Hematopoietic multipotent progenitor cell (in vitro differentiated cells): ENCODE measurements around the gene TNNT1. TPM values are rescaled to one million over a fixed set of nuclear protein-coding genes. Genes with fewer than 3 reads are reported as not detected.
"Not testable (repeated sequence)": the region's sequence is repeated elsewhere in the genome, so short reads cannot be mapped to it uniquely, and the experiment has no call there.

Experiments used
- DNase-seq, 3 donors: peaks; one replicate each; pipeline ENCODE4 v3.0.0-alpha.2; 2011 to 2015; ENCODE audit warnings: low read depth in 2 of 3, low spot score in 2 of 3
- total RNA-seq: library from RNA; depleted of rRNA; stranded (reverse); fragments of >200 nt; gene quantifications from one replicate; pipeline ENCODE4 v1.2.3, GENCODE V29; 2012

TNNT1 gene
- total RNA-seq, 1 donor: not detected

DNA sequence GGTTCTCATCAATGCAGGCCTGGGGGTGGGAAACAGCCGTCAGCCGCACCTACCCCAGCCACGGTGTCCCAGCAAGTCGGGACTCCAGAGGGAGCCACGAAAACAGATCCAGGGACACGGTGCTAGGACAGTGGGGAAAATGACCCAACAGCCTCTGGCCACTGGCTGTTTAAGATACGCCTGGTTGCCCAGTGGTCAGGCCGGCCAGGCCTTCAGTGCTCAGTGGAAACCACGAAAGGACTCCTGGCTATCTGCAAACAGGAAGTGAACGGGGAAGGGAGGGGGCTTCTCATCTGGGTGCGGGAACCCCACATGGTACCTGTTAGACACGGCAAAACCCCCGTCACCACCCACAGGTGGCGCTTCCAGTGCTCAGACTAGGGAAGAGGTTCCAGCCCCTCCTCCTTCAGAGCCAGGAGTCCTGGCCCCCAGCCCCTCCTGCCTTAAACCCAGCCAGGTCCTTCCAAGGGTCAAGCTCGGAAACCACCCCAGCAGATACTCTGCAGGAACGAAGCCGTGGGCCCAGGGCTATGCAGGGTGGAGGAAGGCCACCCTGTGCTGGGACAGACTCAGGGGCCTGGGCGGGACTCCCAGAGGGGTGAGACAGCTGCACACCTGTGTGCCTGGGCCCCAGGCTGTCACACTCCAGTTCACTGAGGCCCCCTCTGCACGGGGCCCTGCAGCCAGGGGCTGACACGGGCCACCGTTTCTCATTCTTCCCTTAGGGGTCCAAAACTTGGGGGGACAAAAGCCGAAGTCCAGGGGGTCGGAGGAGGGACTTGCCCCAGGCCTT, 36.0 kb downstream of the TNNT1 start:
- no peak for DNase-seq

DNA sequence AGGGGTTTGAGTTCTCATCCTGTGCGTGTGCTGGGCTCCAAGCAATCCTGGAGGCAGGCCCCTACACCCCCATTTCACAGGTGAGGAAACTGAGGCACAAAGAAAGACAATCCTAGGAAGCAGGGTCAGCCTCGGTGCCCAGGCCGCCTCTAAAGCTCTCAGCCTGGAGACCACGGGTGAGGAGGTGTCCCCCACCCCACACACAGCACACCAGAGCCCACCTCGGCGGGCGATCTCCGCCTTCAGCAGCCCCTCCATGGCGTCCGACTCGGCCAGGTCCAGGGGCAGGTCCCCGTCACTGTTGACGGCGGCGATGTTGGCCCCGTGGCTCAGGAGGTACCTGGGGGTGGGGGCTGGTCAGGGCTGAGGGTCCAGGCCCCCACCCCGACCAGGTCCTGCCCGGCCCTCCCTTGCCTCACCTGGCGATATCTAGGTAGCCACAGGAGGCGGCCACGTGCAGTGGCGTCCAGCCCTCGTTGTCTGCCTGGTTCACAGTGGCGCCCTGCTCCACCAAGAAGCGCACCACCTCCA, 36.7 kb downstream of the TNNT1 start:
- no peak for DNase-seq

DNA sequence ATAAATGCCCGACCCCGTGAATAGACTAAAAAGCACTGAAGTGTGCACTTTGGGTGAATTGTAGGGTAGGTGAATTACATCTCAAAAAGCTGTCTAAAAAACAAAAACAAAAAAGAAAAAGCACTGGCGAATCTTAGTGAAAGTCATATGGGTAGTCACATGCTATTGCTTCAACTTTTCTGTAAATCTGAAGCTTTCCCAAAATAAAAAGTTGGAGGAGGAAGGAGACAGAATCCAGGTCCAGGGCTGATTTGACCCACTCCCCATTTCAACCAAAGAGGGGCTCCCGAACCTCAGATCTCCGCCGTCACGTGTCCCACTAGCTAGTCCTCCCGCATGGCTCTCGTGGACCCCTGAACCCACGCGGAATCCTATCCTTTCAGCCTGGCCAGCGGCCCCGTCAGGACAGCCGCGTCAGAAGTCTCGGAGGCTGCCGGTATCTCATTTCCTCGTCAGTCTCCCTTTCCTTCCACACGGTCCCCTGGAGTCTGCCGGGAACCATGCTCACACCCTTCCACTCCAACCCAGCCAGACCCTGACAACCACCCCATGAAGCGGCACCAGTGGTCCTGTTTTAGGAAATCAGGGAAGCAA, 37.7 kb downstream of the TNNT1 start:
- DNase-seq: no peak

DNA sequence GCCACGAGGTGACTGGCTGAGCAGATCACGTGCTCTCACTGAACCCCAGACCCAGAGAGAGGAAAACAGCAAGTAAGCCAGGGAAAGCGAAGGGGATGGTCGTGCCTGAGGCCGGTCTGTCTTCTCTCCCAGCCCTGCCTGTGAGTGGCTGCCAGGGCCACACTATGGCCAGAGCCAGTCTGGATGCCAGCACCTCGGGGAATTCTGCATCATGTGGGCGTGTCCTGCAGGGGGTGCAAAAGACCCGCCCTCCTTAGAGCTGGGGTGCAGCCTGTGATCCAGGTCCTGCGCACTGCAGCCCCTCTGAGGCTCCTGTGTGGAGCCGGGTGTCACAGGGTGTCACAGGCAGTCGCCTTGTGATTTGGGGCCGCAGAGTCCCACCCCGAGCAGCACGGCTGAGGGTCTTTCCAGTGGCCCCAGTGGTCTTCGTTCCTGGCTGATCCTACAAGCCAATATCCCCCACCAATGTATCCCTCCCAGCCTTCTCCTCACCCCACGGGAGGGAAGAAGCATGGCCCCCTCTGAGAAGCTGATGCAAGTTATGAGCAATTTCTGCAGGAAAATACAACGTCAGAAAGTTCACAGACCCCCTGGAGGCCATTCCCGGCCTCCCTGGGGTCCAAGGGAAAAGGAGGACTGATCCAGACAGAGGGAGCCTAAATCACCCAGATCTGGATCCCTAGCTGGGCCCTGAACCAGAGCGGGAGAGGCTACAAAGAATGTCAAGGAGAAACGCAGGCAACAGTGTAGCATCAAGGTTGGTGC, 39.3 kb downstream of the TNNT1 start:
- DNase-seq: no peak

DNA sequence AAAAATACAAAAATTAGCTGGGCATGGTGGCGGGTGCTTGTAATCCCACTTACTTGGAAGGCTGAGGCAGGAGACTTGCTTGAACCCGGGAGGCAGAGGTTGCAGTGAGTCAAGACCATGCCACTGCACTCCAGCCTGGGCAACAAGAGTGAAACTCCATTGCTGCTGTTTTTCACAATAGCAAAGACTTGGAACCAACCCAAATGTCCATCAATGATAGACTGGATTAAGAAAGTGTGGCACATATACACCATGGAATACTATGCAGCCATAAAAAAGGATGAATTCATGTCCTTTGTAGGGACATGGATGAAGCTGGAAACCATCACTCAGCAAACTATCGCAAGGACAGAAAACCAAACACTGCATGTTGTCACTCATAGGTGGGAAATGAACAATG, 41.8 kb downstream of the TNNT1 start:
- not testable (repeated sequence) for DNase-seq

DNA sequence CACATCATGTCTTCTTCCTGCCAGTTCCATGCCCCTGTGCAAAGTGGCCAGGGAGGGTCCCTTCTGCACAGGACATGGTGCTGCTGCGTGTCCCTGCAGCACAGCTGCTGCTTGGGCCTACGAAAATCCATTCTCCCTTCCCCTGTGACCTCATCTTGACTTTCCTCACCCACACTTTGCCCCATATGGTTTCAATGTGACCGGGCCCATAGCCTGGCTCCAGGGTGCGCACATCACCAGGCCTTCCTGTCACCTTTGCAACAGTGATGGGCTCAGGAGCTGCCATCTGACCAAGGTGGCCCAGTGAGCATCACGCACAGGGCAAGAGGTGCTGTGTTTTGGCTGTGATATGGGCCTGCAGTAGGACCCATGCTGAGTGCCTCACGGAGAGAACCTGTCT, 42.4 kb downstream of the TNNT1 start:
- no peak for DNase-seq

DNA sequence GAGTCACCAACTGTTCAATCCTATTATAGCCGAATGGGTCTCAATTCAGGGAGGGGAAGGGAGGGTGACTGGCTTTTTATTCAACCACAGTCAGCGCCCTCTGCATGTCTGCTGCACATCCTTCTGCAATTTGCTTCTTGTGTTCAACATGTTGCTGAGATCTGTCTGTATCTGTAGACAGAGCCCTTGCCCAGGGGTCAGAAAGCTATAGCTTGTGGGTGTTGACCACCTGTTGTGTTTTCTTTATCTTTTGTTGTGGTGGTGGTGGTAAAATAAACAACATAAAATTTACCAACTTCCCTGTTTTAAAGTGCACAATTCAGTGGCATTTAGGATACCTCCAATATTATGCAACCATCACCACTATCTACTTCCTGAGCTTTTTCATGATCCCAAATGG, 43.8 kb downstream of the TNNT1 start:
- DNase-seq: no peak

DNA sequence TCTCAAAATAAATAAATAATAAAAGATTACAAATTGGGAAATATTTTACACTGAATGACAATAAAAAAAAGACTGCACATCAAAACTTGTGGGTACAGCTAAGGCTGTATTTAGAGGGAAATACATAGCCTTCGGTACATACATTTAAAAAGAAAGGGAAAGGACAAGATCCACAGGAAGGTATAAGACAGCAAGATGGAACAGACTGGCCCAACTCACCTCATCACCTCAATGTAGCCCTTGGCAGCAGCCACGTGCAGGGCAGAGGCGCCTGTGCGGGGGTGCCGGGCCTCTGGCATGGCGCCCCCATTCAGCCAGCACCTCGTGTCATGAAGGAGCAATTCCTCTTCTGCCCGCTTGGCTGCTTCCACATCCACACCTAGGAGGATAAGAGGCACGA, 45.8 kb downstream of the TNNT1 start:
- DNase-seq: no peak

DNA sequence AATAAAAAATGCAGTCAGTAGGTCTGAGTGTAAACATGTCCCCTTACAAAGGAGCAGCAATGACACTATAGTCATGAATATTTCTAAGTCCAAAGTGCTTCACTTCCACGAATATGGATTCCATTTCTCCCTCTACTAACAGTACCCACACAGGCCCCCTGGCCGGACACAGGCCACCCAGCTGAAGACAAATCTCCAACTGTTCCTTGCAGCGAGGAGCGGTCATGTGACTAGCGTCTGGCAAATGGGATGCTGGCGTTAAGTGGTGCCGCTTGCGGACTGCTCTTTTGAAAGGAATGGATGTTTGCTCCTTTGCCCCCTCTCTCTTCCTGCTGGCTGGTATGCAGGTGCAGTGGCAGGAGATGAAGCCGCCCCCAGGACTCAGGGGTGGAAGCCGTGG, 47.7 kb downstream of the TNNT1 start:
- DNase-seq: no peak

DNA sequence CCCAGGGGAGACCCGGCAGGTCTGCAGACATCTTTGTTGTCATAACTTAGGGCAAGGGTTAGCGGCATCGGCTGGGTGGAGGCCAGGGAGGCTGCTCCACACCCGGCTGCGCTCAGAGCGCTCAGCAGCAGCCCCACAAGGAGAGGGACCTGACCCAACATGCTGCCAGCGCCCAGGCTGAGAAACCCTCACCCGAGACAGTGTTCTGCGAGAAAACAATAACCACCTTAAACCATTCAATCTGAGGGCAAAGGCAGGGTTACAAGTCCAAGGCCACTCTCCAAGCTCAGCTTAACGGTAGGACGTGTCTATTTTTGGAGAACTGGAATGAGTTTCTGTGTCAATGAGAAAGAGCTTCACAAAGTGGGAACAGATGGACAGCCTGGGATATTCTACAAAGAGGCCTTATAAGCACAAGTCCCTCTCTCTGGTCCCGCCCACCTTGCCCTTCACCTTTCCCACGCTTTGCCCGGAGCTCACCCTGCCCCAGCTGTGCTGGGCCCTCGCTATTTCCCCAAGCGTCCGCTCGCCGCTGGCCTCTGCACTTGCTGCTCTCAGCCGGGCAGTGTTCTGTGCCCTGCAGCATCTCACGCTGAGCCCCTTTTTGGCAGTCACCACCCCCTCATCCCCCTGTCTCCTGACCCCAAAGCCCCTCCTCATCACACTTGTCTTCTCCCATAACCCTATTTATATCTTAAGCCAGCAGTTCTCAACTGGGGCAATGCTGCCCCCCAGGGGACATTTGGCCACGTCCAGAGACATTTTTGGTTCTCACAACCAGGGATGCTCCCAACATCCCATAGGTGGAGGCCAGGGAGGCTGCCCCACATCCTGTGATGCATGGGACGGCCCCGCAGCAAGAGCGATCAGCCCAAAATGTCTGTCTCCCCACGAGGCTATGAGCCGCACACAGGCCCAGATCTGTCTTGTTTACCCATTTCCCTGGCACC, 49.2 kb downstream of the TNNT1 start:
- DNase-seq: no peak

DNA sequence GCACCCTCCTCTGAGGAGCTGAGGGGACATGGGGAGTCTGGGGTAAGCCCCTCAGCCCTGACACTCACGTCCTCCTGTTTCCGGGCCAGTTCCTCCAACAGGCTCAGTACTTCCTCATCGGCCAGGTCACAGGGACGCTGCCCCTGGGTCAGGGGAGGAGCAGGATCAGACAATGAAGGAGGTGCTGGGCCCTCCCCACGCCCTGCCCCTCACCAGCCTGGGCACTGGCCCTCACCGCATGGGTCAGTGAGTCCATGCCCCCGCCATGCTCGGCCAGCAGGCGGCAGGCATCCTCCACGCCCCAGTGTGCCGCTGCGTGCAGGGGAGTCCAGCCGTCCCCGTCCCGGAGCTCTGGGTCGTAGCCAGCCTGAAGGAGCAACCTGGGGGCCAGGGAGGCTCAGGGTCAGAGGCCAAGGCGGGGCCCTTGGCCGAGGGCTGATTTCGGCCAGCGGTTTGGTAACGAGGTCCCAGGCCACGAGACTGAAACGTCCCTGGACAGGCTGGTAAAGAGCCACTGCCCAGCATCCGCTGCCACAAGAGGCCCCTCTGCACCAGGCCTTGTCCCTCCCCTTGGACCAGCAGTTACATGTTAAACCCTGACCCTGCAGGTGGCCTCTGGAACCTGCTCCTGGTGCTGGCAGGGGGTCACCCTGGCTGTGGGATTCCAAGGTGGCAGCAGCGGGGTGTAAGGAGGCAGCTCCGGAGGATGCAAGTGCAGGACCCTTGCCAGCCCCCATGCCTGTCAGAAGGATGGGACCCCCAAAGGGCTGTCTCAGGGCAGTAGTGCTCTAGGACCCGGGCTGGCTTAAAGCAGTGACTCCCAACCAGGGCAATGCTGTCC, 50.1 kb downstream of the TNNT1 start:
- no peak for DNase-seq

DNA sequence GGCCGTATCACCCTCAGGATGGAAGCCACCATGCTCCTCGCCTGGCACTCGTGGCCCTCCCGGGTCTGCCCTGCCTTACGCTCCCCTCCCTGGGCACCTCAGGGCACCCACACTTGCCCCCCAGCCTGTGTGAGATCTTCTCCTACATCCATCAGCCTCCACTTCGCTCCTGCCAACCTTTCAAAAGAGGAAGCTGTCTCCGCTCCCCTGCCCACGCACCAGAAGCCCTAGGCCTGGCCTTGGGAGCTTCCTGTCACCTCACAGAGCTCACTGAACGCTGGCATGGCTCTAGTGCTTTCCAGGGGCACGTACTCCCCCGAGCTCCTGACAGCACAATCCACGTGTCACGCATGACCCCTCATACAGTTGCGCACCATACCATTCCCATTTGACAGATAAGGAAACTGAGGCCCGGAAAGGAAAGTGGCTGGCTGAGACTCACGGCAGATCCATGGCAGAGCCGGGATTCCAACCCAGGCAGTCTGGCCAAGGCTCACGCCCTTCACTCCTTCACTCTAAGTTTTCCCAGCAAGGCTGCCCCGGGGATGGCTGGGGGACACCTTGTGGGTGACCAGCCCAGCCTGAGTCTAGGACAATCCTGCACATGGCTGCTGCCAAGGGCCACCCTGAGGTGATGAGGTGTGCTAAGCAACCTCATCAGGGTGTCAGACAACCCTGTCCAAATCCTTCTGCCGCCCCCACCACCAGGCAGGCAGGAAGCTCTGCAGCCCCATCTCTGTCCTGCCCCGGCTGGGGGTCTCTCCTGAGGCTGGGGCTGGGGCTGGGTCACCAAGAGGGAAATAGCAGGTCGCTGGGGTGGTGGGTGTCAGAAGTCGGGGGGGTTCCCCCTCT, 50.9 kb downstream of the TNNT1 start:
- DNase-seq: peak in 1 of 3 donors; percentile 63

DNA sequence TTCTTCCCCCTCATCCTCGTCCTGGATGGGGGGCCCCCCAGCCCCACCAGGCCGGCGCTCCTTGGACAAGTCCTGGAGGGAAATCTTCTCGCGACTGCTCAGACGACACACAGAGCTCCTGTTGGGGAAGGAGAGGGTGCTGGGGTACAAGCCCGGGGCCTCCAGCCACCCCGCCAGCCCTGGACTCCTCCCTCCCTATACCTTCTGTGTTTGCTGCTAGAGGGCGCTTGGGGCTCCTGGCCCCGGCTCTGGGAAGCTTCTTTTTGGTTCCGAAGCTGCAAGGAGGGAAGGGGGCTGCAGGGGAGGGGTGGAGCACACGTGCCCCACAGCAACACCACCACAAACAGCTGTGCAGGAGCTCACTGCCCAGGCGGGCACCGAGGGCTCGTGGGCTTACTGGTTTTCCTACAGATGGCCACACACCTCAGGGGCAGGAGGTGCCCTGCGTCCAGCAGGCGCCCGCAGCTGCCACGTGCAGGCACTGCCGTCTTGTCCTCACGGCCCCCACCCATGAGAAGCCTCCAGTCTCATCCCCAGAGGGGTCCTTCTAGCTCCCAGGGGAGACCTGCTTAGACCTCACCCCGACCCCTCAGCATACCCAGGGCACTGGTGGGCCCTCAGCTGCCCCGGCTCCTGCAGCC, 52.8 kb downstream of the TNNT1 start:
- no peak for DNase-seq

DNA sequence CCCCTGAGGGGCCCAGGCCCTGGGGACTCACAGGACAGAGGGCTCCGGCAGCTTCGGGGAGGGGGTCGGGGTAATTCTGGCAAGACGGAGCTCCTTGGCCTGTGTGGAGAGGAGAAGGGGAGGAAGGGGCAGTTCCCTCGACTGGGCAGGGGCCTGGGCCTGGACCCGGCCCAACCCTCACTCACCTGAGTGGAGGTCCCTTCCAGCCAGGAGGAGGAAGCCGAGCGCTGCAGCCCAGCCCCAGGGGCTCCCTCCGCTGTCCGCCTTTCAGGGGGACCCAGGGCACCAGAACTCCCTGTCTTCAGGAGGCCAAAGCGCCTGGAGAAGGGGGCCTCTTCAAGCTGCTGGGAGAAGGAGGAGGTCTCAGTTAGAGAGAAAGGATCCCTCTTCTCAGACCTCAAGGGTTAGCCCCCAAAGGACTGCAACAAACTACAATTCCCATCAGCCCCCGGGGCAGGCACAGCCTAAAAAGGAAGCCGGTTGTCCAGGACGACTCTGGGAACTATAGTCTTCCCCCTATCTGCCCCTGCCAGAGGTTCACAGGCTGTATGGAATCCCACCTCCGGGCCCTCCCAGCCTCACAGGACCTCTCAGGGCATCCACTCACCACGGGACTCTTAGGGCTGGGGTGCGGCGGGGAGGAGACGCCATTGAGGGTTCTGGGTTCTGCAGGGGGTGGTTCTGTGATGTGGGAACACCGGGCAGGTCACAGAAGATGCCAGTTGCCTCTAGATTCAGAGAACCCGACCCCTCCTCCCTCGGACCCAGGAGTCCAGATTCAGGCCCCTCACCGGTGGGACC, 53.5 kb downstream of the TNNT1 start:
- DNase-seq: no peak

DNA sequence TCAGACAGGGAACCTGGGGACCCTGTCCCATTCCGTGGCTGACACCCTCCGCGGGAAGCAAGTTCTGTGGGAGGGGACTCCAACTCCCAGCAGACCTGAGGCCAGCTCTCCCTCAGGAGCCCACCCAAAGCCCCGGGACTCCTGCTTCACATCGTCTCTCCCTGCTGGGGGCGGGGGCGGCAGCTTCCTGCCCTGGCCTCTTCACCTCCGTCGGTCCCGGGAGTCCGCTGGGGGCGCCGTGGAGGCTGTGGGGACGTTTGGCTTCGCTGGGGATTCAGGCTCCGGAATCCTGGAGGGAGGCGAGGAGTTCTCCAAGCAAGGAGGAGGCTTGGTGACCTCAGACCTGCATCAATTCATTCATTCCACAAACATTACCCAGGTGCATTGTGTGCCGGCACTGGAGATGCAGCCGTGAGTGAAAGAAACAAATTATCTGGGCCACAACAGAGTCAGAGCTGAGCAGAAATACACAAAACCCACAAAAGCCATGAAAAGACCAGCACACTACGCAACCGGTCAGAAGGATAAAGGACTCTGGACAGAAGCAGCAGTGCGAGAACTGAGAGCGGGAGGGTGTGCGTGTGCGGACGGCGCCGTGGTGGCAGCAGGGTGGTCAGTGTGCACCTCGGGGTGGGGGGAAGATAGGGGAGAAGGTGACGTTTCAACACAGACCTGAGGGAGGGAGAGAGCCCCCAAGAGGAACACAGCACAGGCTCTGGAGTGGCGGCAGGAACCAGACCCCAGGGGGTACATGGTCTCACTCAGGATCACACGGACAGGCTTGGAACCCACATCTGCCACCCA, 54.3 kb downstream of the TNNT1 start:
- DNase-seq: no peak
